Progenitor cell of endocrine pancreas (in vitro differentiated cells): ENCODE results near the gene SLAMF9. TPM values are rescaled to one million over a fixed set of nuclear protein-coding genes. Genes with fewer than 3 reads are reported as not detected.

Experiments used
- DNase-seq: peaks from one replicate; pipeline ENCODE4 v3.0.0; 2021; ENCODE audit warnings: low spot score; ENCODE audit not compliant: unreplicated experiment
- H3K27ac Mint-ChIP-seq: 2 replicates; pipeline ENCODE4 v1.8.0; 2021; ENCODE audit warnings: mild to moderate bottlenecking, moderate library complexity, mixed read lengths
- H3K27me3 Mint-ChIP-seq: 2 replicates; pipeline ENCODE4 v1.8.0; 2021; ENCODE audit warnings: mixed read lengths
- H3K36me3 Mint-ChIP-seq: 2 replicates; pipeline ENCODE4 v1.8.0; 2022; ENCODE audit warnings: mixed read lengths; ENCODE audit not compliant: insufficient read depth
- H3K4me1 Mint-ChIP-seq: 2 replicates; pipeline ENCODE4 v1.8.0; 2021; ENCODE audit warnings: low read depth, mixed read lengths
- H3K4me3 Mint-ChIP-seq: 2 replicates; pipeline ENCODE4 v1.8.0; 2021; ENCODE audit warnings: low read depth, mild to moderate bottlenecking, moderate library complexity, mixed read lengths
- H3K9me3 Mint-ChIP-seq: 2 replicates; pipeline ENCODE4 v1.8.0; 2021; ENCODE audit warnings: low read depth, mixed read lengths
- total RNA-seq: library from RNA; stranded (reverse); gene quantifications from 2 replicates; pipeline ENCODE4 v1.2.1, GENCODE V29; 2021
- TF ChIP-seq, protein P1 (sequence below): fragments of 200-600 bp; sonication (generic); IDR thresholded peaks from one replicate; pipeline ENCODE4 v1.5.0; 2021; ENCODE audit warnings: antibody characterized with exemption, mild to moderate bottlenecking; ENCODE audit not compliant: unreplicated experiment

SLAMF9 gene
- total RNA-seq, 1 donor from 2014 or later: not detected

DNA sequence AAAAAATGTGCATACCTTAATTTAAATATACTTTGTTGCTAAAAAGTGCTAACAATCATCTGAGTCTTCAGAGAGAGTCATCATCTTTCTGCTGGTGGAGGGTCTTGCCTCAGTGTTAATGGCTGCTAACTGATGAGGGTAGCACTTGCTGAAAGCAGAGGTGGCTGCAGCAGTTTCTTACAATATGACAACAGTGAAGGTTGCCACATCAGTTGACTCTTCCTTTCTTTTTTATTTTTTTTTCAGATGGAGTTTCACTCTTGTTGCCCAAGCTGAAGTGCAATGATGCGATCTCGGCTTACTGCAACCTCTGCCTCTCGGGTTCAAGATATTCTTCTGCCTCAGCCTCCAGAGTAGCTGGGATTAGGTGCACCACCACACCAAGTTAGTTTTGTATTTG is 51.5 kb downstream of the SLAMF9 start:
- H3K9me3 Mint-ChIP-seq: peaks cover 7% of the 10 kb centered on the region
- H3K4me1 Mint-ChIP-seq: peaks cover 27% of the 10 kb centered on the region
- H3K36me3 Mint-ChIP-seq: no peaks in the 10 kb centered on the region
- H3K4me3 Mint-ChIP-seq: no peak overlapping the region
- no peak for DNase-seq
- H3K27ac Mint-ChIP-seq: no peak overlapping the region
- peaks cover 3% of the 10 kb centered on the region for H3K27me3 Mint-ChIP-seq
- TF ChIP-seq, protein P1, sequence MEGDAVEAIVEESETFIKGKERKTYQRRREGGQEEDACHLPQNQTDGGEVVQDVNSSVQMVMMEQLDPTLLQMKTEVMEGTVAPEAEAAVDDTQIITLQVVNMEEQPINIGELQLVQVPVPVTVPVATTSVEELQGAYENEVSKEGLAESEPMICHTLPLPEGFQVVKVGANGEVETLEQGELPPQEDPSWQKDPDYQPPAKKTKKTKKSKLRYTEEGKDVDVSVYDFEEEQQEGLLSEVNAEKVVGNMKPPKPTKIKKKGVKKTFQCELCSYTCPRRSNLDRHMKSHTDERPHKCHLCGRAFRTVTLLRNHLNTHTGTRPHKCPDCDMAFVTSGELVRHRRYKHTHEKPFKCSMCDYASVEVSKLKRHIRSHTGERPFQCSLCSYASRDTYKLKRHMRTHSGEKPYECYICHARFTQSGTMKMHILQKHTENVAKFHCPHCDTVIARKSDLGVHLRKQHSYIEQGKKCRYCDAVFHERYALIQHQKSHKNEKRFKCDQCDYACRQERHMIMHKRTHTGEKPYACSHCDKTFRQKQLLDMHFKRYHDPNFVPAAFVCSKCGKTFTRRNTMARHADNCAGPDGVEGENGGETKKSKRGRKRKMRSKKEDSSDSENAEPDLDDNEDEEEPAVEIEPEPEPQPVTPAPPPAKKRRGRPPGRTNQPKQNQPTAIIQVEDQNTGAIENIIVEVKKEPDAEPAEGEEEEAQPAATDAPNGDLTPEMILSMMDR: no peak

Other genes starting within 250 kb of the SLAMF9 start
- not detected in 2 replicates for gene CRP, start 239.6 kb downstream of the SLAMF9 start, total RNA-seq
- gene DUSP23, start 173.3 kb downstream of the SLAMF9 start, total RNA-seq: 16.9 and 17.2 TPM in 2 replicates
- not detected in 2 replicates for gene FCRL6, start 151.9 kb downstream of the SLAMF9 start, total RNA-seq
- gene SLAMF8, start 127.4 kb downstream of the SLAMF9 start, total RNA-seq: not detected in 2 replicates
- 0.20 TPM in 1 of 2 replicates, not detected in the other for gene VSIG8, start 91.6 kb downstream of the SLAMF9 start, total RNA-seq
- gene CFAP45, start 54.1 kb downstream of the SLAMF9 start, total RNA-seq: 0.74 and 1.0 TPM in 2 replicates
- 153 and 159 TPM in 2 replicates for gene TAGLN2, start 28.7 kb downstream of the SLAMF9 start, total RNA-seq
- gene IGSF9, start 8.6 kb downstream of the SLAMF9 start, total RNA-seq: 68.2 and 68.6 TPM in 2 replicates
- gene PIGM, start 77.8 kb upstream of the SLAMF9 start, total RNA-seq: 11.4 and 12.2 TPM in 2 replicates
- gene KCNJ10, start 115.9 kb upstream of the SLAMF9 start, total RNA-seq: 0.09 and 0.12 TPM in 2 replicates
- gene KCNJ9, start 127.3 kb upstream of the SLAMF9 start, total RNA-seq: not detected in 2 replicates
- 39.4 and 40.0 TPM in 2 replicates for gene IGSF8, start 144.4 kb upstream of the SLAMF9 start, total RNA-seq
- 0.11 TPM in 1 of 2 replicates, not detected in the other for gene ATP1A2, start 161.5 kb upstream of the SLAMF9 start, total RNA-seq
- not detected in 2 replicates for gene ATP1A4, start 197.4 kb upstream of the SLAMF9 start, total RNA-seq
- not detected in 2 replicates for gene CASQ1, start 236.3 kb upstream of the SLAMF9 start, total RNA-seq